ENCODE measurements around the gene JMJD1C.
"Not testable (repeated sequence)": the region's sequence is repeated elsewhere in the genome, so short reads cannot be mapped to it uniquely, and the experiment has no call there.

JMJD1C gene, protein sequence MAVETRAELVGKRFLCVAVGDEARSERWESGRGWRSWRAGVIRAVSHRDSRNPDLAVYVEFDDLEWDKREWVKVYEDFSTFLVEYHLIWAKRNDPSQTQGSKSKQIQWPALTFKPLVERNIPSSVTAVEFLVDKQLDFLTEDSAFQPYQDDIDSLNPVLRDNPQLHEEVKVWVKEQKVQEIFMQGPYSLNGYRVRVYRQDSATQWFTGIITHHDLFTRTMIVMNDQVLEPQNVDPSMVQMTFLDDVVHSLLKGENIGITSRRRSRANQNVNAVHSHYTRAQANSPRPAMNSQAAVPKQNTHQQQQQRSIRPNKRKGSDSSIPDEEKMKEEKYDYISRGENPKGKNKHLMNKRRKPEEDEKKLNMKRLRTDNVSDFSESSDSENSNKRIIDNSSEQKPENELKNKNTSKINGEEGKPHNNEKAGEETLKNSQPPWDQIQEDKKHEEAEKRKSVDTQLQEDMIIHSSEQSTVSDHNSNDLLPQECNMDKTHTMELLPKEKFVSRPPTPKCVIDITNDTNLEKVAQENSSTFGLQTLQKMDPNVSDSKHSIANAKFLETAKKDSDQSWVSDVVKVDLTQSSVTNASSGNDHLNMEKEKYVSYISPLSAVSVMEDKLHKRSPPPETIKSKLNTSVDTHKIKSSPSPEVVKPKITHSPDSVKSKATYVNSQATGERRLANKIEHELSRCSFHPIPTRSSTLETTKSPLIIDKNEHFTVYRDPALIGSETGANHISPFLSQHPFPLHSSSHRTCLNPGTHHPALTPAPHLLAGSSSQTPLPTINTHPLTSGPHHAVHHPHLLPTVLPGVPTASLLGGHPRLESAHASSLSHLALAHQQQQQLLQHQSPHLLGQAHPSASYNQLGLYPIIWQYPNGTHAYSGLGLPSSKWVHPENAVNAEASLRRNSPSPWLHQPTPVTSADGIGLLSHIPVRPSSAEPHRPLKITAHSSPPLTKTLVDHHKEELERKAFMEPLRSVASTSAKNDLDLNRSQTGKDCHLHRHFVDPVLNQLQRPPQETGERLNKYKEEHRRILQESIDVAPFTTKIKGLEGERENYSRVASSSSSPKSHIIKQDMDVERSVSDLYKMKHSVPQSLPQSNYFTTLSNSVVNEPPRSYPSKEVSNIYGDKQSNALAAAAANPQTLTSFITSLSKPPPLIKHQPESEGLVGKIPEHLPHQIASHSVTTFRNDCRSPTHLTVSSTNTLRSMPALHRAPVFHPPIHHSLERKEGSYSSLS (N-terminal part only)

DNA sequence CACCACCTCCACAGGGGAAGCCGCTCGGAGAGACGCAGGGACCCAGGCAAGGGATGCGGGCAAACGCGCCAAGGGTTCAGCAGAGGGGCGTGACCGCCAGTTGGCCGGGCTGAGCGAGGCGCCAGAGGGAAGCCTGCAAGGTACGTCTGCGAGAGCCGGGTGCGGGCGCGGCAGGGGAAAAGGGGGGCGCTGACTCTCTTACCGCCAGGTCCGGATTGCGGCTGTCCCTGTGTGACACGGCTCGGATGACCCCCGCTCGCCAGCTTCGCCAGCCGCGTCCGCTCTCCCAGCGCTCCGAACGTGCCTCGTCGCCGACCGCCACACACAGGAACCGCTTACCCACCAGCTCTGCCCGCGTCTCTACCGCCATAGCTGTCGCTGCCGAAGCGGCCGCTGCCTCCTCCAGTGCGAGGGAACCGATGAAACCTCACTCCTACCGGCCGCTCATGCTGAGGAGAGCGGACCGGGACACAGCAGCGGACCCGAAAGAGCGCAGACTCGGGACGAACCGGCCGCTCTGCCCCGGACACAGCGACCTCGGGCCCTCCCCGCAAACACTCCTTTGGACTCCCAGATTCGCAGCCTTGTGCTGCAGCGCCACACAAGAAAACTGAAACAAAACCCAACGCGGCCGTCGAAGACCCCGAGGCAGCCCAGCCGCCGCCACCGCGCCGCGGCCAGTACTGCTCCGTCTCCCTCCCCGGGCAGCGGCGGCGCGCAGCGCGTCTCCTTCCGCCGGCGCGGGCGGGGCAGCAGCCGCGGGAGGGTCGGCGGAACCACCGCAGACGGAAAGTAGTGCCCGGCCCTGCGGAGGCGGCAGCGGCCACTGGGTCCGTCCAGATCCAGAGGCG is at the start of gene JMJD1C:
JMJD1C (minus strand) TSS at position 685 of the 851 bp plus-strand sequence; CDS start at position 370, 315 bp downstream.
- DNase-seq = peak; percentile 66

DNA sequence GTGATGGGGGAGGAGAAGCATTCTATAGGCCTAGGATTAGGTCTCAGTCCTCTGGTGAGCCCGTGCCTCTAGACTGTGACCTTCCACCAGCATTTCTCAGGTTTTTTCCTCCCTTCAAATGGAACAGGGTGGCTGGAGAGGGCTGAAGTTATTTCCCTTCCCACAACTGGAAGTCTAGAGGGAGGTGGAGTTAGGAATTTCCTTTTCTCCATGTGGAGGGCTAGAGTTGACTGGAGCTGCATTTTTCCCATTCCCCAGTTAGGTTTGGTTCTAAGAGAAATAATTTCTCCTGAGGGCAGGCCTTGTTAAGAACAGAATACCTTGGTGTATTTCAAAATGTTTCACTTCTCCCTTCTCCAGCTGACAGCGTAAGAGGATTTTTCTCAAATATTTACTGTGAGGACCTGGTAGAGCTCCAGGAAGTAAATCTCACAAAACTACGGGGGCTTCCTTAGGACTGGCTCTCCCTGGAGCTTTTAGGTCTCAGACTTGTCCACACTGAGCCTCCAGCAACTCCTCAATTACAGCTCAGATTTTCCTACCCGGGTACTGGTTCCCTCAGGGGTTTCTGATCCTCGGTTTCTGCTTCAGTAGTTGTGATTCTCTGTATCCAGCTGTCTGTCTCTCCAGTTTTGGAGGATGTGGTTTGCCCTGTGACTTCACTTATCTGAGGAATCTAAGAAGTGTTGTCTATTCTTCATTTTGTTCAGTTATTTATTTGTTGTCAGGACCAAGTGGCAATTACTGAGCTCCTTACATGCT is 49.4 kb upstream of the JMJD1C start:
- peak; percentile 12 for DNase-seq

DNA sequence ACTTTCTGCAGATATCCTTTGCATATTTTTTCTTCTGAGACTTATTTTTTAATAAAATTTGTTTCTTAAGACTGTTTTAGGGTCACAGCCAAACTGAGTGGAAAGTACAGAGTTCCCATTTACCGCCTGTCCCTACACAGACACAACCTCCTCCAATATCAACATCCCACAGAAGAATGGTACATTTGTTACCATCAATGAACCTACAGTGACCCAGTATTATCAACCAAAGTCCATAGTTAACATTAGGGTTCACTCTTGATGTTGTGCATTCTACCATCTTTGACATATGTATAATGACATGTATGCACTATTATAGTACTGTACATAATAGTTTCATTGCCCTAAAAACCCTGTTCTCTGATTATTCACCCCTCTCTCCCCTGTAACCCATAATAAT is 40.8 kb upstream of the JMJD1C start:
- no peak for DNase-seq

DNA sequence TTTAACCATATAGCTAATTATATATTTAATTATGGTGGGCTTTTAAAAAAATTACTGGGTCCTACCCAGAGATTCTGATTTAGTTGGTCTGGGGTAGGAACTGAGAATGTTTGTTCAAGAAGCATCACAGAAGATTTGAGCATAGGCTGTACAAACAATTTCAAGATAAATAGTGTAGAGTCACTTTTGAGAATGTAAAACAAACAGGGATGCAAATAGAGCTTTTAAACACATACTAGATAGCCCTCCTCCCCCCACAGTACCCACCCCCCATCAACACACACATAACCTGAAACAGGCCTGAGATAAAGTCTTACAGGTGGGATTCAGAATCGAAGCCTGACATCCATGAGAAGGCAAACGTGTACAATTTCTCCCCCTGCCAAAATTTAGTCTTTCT is 39.8 kb upstream of the JMJD1C start:
- DNase-seq = no peak

DNA sequence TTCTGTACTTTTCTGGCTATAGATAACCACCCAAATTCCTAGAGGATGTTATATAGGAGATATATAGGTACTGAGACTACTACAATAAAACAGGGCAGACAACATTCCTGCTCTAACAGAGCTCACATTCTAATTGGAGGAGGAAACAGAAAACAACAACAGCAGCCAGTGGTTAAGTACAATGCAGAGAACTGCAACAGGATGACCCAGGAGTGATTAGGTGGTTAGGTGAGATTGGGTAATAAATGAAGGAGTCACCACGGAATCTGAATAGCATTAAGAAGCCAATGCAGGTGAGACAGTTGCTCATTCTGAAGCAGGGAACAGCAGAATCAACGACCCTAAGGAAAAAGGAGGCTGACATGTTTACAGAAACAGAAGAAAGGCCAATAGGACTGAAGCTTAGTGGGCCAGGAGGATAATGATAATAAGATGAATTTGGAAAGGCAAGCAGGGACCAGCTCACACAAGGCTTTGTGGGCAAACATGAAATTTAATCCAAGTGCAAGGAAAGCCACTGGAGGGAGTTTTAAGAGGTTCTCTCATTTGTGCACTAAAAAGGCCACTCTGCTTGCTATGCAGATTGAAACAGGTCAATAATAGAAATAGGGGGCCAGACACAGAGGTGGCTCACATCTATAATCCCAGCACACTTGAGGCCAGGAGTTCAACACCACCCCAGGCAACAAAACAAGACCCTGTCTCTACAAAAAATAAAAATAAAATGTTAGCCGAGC is 38.5 kb upstream of the JMJD1C start:
- no peak for DNase-seq

DNA sequence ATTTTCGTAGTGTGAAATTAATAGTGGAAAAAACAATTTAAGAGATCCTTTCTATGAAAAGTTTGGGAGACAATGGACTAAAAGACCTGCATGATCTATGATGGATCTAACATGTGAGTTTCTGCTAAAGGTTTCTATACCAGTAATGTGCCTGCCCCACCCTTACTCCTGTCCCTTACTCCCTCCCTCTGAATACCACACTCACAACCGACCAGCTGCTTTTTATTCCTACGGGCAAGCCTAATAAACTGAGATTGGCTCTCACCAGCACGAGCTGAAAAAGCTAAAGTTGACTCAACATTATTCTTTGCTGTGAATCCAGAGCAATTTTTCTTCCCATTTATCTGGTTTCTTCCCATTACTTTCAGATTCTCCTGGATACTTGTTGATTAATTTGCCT is 37.6 kb upstream of the JMJD1C start:
- no peak for DNase-seq

DNA sequence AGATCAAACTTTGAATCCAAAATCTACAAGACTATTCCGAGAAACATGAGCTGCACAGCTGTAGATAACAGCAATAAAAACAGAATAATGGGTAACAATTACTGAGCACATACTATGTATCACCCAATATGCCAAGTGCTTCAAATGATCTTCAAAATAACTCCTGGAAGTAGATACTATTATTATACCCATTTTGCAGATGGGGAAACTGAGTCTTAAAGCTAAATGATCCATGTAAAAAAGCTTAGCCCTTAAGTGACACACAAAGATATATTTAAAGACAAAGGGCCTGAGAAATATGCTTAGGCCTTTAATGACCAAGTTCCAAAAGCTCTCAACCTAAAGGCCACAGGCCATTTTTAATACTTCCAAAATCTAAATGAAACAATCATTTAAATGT is 37.1 kb upstream of the JMJD1C start:
- no peak for DNase-seq

DNA sequence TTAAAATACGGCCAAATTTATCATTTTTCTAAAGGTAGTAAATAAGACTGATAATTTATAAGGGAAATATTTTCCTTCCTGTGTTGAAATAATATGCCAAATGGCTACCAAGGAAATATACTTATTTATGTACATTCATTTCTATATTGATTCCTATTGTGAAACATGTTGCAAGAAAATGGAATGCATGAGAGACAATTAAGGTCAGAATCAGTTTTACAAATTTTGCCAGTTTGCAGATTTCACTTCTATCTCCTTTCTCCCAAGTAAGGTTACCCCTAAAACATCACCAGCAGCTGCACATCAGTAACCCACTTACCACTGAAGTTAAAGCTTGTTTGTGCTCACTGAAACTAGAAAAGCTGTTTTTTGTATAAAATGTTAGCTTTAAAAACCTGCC is 36.2 kb upstream of the JMJD1C start:
- no peak for DNase-seq

DNA sequence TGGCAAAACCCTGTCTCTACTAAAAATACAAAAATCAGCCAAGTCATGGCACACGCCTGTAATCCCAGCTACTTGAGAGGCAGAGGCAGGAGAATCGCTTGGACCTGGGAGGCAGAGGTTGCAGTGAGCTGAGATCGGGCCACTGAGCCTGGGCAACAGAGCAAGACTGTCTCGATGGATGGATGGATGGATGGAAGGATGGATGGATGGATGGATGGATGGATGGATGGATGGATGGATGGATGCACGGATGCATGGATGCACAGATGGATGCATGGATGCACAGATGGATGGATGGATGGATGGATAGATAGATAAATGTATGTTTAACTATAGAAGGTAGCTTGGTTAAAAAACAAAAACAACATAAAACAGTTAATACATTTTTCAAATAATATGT is 34.8 kb upstream of the JMJD1C start:
- DNase-seq = not testable (repeated sequence)

DNA sequence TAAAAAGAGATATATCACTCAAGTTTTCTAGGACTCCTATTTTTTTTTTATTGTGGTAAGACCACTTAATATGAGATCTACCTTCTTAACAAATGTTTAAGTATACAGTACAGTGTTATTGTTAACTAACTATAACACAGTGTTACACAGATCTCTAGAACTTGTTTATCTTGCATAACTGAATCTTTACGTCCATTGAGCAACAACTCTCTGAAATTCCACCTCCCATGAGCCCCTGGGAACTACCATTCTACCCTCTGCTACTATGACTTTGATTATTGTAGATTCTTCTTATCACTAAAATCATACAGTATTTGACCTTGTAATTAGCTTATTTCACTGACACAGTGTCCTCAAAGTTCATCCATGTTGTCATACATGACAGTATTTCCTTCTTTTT is 32.9 kb upstream of the JMJD1C start:
- DNase-seq = no peak

DNA sequence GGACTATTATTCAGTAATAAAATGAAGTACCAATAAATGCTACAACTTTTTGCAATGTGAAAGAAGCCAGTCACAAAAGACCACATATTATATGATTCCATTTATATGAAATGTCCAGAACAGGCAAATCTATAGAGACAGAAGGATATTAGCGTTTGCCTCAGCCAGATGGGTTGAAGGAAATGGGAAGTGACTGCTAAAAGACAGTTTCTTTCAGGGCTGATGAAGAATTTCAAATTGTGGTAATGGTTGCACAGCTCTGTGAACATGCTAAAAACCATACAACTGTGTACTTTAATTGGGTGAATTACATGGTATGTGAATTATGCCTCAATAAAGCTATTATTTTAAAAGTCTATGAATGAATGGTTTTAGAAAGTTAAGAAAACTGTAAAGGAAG is 31.5 kb upstream of the JMJD1C start:
- no peak for DNase-seq

DNA sequence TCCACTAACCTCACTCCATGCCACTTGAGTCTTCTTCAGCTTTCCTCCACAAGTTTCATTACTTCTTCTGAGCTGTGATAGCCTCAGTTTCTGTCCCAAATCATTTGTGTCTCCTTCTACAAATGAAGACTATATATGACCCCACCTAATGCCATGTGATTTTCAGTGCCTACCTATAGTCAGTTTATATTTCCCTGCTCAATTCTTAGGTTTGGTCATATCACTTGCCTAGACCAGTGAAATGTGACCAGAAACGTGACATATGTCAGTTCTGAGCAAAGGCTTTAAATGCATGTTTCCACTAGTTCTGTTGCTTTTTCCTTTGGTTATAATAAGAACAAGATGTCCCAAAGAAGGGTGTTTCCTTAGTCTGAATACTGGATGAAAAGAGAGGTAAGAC is 30.8 kb upstream of the JMJD1C start:
- no peak for DNase-seq

DNA sequence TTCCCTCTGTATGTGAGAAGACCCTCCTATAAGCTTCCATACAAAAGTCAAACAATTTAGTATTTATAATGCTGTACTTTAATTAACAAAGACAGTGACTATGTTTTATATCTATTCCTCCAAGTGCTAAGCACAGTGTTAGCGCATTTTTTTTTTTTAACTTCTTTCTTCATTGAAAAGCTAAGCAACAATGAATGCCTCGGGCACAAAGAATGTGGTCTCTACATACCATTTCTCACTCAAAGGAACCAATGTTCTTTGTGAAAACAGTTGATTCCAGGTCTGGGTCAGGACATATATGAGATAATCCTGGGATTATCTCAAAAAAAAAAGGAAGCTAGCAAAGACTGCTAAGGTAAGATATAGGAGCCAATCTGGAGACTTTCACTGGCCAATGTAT is 29.2 kb upstream of the JMJD1C start:
- DNase-seq = no peak

DNA sequence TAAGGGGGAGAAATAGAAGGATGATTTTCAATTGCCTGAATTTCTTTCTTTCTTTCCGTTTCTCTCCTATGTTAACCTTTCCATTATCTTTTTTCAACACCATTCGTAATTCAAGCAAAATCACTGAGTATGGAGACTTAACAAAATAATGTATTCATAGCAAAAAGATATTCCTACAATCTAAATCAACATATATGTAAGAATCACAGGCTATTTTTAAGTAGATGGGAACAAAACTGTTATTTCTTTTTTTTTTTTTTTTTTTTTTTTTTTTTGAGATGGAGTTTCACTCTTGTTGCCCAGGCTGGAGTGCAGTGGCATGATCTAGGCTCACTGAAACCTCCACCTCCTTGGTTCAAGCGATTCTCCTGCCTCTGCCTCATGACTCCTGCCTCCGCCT is 27.2 kb upstream of the JMJD1C start:
- DNase-seq = no peak

DNA sequence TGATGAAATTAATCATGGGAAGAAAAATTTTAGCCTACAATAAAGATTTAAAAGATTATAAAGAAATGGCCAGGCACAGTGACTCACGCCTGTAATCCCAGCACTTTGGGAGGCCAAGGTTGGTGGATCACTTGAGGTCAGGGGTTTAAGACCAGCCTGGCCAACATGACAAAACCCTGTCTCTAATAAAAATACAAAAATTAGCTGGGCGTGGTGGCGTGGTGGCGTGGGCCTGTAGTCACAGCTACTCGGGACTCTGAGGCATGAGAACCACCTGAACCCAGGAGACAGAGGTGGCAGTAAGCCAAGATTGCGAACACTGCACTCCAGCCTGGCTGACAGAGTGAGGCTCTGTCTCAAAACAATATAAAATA is 26.5 kb upstream of the JMJD1C start:
- DNase-seq = not testable (repeated sequence)

DNA sequence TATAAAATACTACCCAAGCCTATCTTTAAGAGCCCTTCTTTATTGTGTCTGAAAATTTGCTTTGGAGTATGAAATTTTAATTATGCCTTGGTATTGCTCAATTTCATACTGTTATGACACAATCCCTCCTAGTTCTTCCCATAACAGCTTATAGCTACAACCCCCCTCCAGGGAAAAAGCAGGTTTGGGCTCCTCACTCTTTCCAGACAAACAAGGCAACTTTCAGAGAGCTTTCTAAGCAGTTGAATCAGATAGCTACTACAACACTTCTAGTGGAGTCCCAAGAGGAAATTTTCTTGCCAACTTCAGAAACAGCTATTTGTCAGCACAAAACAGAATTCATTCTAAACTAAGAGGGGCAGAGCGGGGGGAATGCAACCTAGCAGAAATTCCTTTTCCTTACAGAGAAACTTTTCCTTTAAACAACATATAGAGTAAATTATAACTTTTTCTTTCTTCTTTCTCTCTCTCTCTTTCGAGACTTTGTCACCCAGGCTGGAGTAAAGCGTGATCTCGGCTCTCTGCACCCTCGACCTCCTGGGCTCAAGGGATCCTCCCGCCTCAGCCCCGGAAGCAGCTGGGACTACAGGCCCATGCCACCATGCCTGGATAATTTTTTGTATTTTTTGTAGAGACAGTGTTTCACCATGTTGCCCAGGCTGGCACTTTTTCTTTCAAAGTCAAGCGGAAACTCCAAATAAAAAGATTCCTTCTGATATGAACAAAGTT is 26.0 kb upstream of the JMJD1C start:
- DNase-seq = no peak

DNA sequence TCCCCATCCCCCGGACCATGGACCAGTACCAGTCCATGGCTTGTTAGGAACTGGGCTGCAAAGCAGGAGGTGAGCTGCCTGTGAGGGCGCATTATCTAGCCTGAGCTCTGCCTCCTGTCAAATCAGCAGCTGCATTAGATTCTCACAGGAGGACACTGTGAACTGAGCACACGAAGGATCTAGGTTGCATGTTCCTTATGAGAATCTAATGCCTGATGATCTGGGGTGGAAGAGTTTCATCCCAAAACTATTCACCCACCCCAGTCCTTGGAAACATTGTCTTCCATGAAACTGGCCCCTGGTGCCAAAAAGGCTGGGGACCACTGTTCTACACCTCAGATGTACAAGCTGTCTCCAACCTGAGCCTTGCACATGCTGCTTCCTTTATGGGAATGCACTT is 24.1 kb upstream of the JMJD1C start:
- DNase-seq = no peak

DNA sequence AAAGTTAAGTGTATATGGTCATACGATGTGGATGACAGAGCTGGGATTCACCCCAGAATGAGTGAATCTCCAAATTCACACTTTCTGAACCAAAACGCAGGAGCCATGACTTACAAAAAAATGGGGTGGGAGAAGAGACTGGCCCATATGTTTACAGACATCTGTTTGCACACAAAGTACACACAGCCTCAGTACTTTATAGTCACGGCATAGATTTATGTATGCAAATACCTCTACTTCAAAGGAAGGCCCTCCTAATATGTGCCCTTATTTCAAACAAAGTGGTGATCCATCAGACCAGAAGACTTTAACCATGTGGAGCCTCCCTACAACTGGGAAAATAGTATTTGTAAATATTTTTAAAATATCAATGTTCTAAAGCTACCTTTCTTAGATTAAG is 22.2 kb upstream of the JMJD1C start:
- DNase-seq = no peak

DNA sequence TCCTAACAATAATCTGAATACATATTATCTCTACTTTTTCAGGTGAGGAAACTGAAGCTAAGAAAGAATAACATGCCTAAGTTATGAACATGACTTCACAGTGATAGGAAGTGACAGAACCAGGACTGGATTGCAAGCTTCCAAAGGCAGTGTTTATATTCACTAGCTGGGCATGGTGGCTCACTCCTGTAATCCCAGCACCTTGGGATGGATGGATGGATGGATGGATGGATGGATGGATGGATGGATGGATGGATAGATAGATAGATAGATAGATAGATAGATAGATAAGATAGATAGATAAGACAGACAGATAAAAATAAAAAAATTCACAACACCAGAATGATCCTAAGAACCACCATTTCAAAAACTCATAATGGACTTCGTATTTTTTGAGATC is 18.2 kb upstream of the JMJD1C start:
- no peak for DNase-seq

DNA sequence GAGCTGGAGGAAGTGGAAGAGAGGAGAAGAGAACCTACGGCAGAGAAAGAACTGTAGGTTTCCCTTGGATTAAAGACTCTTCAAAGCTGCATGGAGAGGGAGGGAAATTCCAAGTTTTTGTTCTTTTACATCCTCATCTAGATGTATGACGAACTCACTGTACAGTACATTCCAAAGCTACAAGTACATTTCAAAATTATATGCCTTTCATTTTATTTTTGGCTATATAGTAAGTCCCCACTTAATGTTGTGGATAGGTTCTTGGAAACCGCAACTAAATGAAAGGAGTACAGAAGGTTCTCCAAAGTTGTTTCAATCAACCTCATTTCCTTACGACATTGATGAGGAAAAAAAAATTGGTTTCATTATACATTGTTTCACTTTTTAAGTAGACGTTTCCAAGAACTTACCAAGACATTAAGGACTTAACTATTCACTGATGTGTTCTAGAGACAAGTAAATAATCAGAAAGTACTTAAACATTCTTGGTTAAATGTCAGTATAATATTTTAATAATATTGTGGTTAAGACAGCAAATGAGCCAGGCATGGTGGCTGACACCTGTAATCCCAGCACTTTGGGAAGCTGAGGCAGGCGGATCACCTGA is 16.1 kb upstream of the JMJD1C start:
- DNase-seq = no peak

Measured in CD4-positive, alpha-beta T cell treated with Interleukin-12 subunit alpha and Interleukin-12 subunit beta, for 1 hour (primary cell).